GM19351 (cell line): ENCODE results near the gene STRIP2.
"Not testable (repeated sequence)": the region's sequence is repeated elsewhere in the genome, so short reads cannot be mapped to it uniquely, and the experiment has no call there.

Experiments used
- ATAC-seq: cut with Tn5 transposase; IDR thresholded peaks from one replicate; pipeline ENCODE4 v1.9.1; 2021; ENCODE audit warnings: mild to moderate bottlenecking, moderate library complexity; ENCODE audit not compliant: unreplicated experiment

The STRIP2 gene

GRCh38 chr7:129422727-129423126 lies 11.5 kb upstream of the STRIP2 start:
- no peak for ATAC-seq

GRCh38 chr7:129423700-129424410 lies 10.4 kb upstream of the STRIP2 start:
- ATAC-seq = no peak

GRCh38 chr7:129426482-129426881 lies 7.8 kb upstream of the STRIP2 start:
- no peak for ATAC-seq

GRCh38 chr7:129427526-129428045 lies 6.6 kb upstream of the STRIP2 start:
- ATAC-seq = no peak

GRCh38 chr7:129431911-129432643 lies 2.2 kb upstream of the STRIP2 start:
- ATAC-seq = no peak

- ATAC-seq = no peak
Observed at GRCh38 chr7:129434675-129435318, 565 bp downstream of the STRIP2 start.

- ATAC-seq = no peak
Observed at GRCh38 chr7:129435414-129435829, 1.2 kb downstream of the STRIP2 start.

GRCh38 chr7:129436335-129436923 lies 2.2 kb downstream of the STRIP2 start:
- no peak for ATAC-seq

- no peak for ATAC-seq
Observed at GRCh38 chr7:129437190-129437589, 3.0 kb downstream of the STRIP2 start.

- ATAC-seq = no peak
Observed at GRCh38 chr7:129438281-129438838, 4.1 kb downstream of the STRIP2 start.

GRCh38 chr7:129438839-129439651 lies 4.8 kb downstream of the STRIP2 start:
- ATAC-seq = no peak

GRCh38 chr7:129439963-129440625 lies 5.9 kb downstream of the STRIP2 start:
- ATAC-seq = no peak

- no peak for ATAC-seq
Observed at GRCh38 chr7:129443612-129444011, 9.4 kb downstream of the STRIP2 start.

- ATAC-seq = not testable (repeated sequence)
Observed at GRCh38 chr7:129444776-129445175, 10.5 kb downstream of the STRIP2 start.

GRCh38 chr7:129446925-129447324 lies 12.7 kb downstream of the STRIP2 start:
- not testable (repeated sequence) for ATAC-seq

- ATAC-seq = not testable (repeated sequence)
Observed at GRCh38 chr7:129447445-129447844, 13.2 kb downstream of the STRIP2 start.

GRCh38 chr7:129448608-129449007 lies 14.4 kb downstream of the STRIP2 start:
- ATAC-seq = not testable (repeated sequence)

GRCh38 chr7:129450295-129450694 lies 16.1 kb downstream of the STRIP2 start:
- ATAC-seq = no peak

- no peak for ATAC-seq
Observed at GRCh38 chr7:129452589-129453231, 18.5 kb downstream of the STRIP2 start.
